BLaER1 (cell line): Measurements from ENCODE around the gene NFE2L3.
"Not testable (repeated sequence)": the region's sequence is repeated elsewhere in the genome, so short reads cannot be mapped to it uniquely, and the experiment has no call there.

Source experiments
- H3K27ac ChIP-seq: shearing (Covaris generic); formaldehyde crosslinking; 2 replicates; pipeline ENCODE4 v1.8.1; 2022
- H3K27me3 ChIP-seq: shearing (Covaris generic); formaldehyde crosslinking; 2 replicates; pipeline ENCODE4 v1.8.1; 2022
- H3K36me3 ChIP-seq: shearing (Covaris generic); formaldehyde crosslinking; 2 replicates; pipeline ENCODE4 v1.8.1; 2022
- H3K4me1 ChIP-seq: shearing (Covaris generic); formaldehyde crosslinking; 2 replicates; pipeline ENCODE4 v1.8.1; 2022
- H3K4me2 ChIP-seq: shearing (Covaris generic); formaldehyde crosslinking; 2 replicates; pipeline ENCODE4 v1.8.1; 2022
- H3K4me3 ChIP-seq: shearing (Covaris generic); formaldehyde crosslinking; 2 replicates; pipeline ENCODE4 v1.8.1; 2022
- H3K9ac ChIP-seq: shearing (Covaris generic); formaldehyde crosslinking; 2 replicates; pipeline ENCODE4 v1.8.1; 2022
- H3K9me3 ChIP-seq: shearing (Covaris generic); formaldehyde crosslinking; 2 replicates; pipeline ENCODE4 v1.8.1; 2022
- H4K20me1 ChIP-seq: shearing (Covaris generic); formaldehyde crosslinking; 2 replicates; pipeline ENCODE4 v1.8.1; 2022
- Cebpa-rat ChIP-seq: shearing (Covaris generic); IDR thresholded peaks from 2 replicates; pipeline ENCODE4 v1.8.1; 2022

NFE2L3 gene

GRCh38 chr7:26191233-26191973 lies 39.4 kb downstream of the NFE2L3 start:
- Histone ChIP-seq H3K4me3 (no peak overlapping the region), H4K20me1 (peaks cover 100% of the 10 kb centered on the region), H3K9ac (no peak overlapping the region), H3K27me3 (no peaks in the 10 kb centered on the region), H3K4me2 (no peak overlapping the region), H3K27ac (no peak overlapping the region), H3K36me3 (peaks cover 89% of the 10 kb centered on the region), H3K9me3 (no peaks in the 10 kb centered on the region), H3K4me1 (peaks cover 41% of the 10 kb centered on the region)
- no peak for TF ChIP-seq Cebpa-rat

- Histone ChIP-seq H3K27me3 (no peaks in the 10 kb centered on the region), H3K9ac (no peak overlapping the region), H3K27ac (no peak overlapping the region), H3K9me3 (no peaks in the 10 kb centered on the region), H4K20me1 (peaks cover 100% of the 10 kb centered on the region), H3K4me2 (peak overlapping the region; percentile 81), H3K36me3 (peaks cover 95% of the 10 kb centered on the region), H3K4me3 (no peak overlapping the region), H3K4me1 (peaks cover 48% of the 10 kb centered on the region)
- TF ChIP-seq Cebpa-rat: no peak
Observed at GRCh38 chr7:26191974-26192479, 40.0 kb downstream of the NFE2L3 start.

- Histone ChIP-seq H3K27ac (no peak overlapping the region), H3K36me3 (peaks cover 100% of the 10 kb centered on the region), H3K4me1 (peaks cover 51% of the 10 kb centered on the region), H3K9me3 (no peaks in the 10 kb centered on the region), H3K4me2 (peak overlapping the region; percentile 81), H4K20me1 (peaks cover 100% of the 10 kb centered on the region), H3K4me3 (no peak overlapping the region), H3K27me3 (no peaks in the 10 kb centered on the region), H3K9ac (no peak overlapping the region)
- no peak for TF ChIP-seq Cebpa-rat
Observed at GRCh38 chr7:26192485-26193087, 40.6 kb downstream of the NFE2L3 start.

- Histone ChIP-seq H4K20me1 (peaks cover 100% of the 10 kb centered on the region), H3K27ac (no peak overlapping the region), H3K9ac (no peak overlapping the region), H3K27me3 (no peaks in the 10 kb centered on the region), H3K4me2 (peak overlapping the region; percentile 81), H3K4me3 (0 out of 2 replicates have a peak overlapping the region, but pooled peaks have one; percentile 11), H3K4me1 (peaks cover 51% of the 10 kb centered on the region), H3K36me3 (peaks cover 95% of the 10 kb centered on the region), H3K9me3 (no peaks in the 10 kb centered on the region)
- TF ChIP-seq Cebpa-rat: no peak
Observed at GRCh38 chr7:26193432-26194207, 41.6 kb downstream of the NFE2L3 start.

- peaks cover 100% of the 10 kb centered on the region for H4K20me1 ChIP-seq
- H3K9ac ChIP-seq, H3K27me3 ChIP-seq, H3K9me3 ChIP-seq, H3K4me3 ChIP-seq, H3K27ac ChIP-seq: not testable (repeated sequence)
- peaks cover 51% of the 10 kb centered on the region for H3K4me1 ChIP-seq
- peak overlapping the region; percentile 81 for H3K4me2 ChIP-seq
- H3K36me3 ChIP-seq: peaks cover 92% of the 10 kb centered on the region
Observed at GRCh38 chr7:26194764-26195163, 42.8 kb downstream of the NFE2L3 start.

GRCh38 chr7:26195182-26195581 lies 43.2 kb downstream of the NFE2L3 start:
- H4K20me1 ChIP-seq: peaks cover 99% of the 10 kb centered on the region
- no peaks in the 10 kb centered on the region for H3K27me3 ChIP-seq
- H3K4me2 ChIP-seq: peak overlapping the region; percentile 81
- no peaks in the 10 kb centered on the region for H3K9me3 ChIP-seq
- no peak overlapping the region for H3K9ac ChIP-seq
- no peak for TF ChIP-seq Cebpa-rat
- no peak overlapping the region for H3K27ac ChIP-seq
- peaks cover 51% of the 10 kb centered on the region for H3K4me1 ChIP-seq
- no peak overlapping the region for H3K4me3 ChIP-seq
- peaks cover 88% of the 10 kb centered on the region for H3K36me3 ChIP-seq

- no peak for TF ChIP-seq Cebpa-rat
- H3K9me3 ChIP-seq: no peaks in the 10 kb centered on the region
- no peak overlapping the region for H3K9ac ChIP-seq
- H4K20me1 ChIP-seq: peaks cover 93% of the 10 kb centered on the region
- no peaks in the 10 kb centered on the region for H3K27me3 ChIP-seq
- H3K36me3 ChIP-seq: peaks cover 79% of the 10 kb centered on the region
- H3K4me3 ChIP-seq: peak overlapping the region; percentile 90
- no peak overlapping the region for H3K27ac ChIP-seq
- peaks cover 51% of the 10 kb centered on the region for H3K4me1 ChIP-seq
- peak overlapping the region; percentile 81 for H3K4me2 ChIP-seq
Observed at GRCh38 chr7:26195867-26196657, 44.1 kb downstream of the NFE2L3 start.

- H3K4me2 ChIP-seq: peak overlapping the region; percentile 81
- peaks cover 66% of the 10 kb centered on the region for H3K36me3 ChIP-seq
- peaks cover 80% of the 10 kb centered on the region for H4K20me1 ChIP-seq
- H3K4me3 ChIP-seq: peak overlapping the region; percentile 90
- no peaks in the 10 kb centered on the region for H3K9me3 ChIP-seq
- H3K9ac ChIP-seq: peak overlapping the region; percentile 71; the same call in 1 of the 2 replicates
- peak overlapping the region; percentile 13; the same call in 1 of the 2 replicates for H3K27ac ChIP-seq
- no peaks in the 10 kb centered on the region for H3K27me3 ChIP-seq
- peaks cover 49% of the 10 kb centered on the region for H3K4me1 ChIP-seq
- TF ChIP-seq Cebpa-rat: no peak
Observed at GRCh38 chr7:26197153-26198115, 45.4 kb downstream of the NFE2L3 start.
